Occipital lobe (tissue), 2 donors: ENCODE results near the gene IL11. TPM values are rescaled to one million over a fixed set of nuclear protein-coding genes. Genes with fewer than 3 reads are reported as not detected.
"Not testable (repeated sequence)": the region's sequence is repeated elsewhere in the genome, so short reads cannot be mapped to it uniquely, and the experiment has no call there.

Experiments
- DNase-seq: peaks from one replicate; lab custom pipeline; 2025; lab: John Stamatoyannopoulos, UW
- total RNA-seq: library from RNA; depleted of rRNA; stranded (reverse); fragments of >200 nt; gene quantifications from one replicate; pipeline ENCODE4 v1.2.3, GENCODE V29; 2014

IL11 gene
- total RNA-seq, 1 donor from 2014 or later: 0.16 TPM

DNA sequence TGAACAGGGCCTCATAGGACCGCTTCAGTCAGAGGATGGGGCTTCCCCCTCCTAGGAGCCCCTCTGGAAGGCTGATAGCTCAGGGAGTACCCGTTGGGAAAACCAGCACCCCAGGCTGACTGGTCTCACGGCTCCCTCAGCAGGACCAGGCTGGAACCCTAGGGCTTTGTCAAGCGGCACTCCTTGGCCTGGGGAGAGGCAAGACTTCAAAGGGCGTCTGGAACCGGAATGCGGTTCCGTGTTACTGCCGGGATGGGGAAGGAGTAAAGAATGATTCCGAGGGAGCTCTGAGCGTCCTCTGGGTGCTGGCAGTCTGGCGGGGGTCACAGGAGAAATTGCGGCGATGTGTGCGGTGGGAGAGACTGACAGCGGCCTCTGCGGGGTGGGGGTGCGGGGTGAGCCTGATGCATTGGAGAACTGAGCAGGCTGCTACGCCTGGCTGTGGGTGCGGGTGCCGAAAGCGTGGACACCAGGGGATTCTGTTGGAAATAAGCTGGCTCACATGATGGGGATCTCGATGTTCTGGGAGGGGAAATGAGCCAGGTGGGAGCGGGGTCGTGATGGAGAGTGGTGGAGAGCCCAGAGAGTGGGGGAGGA lies 17.6 kb downstream of the IL11 start:
- DNase-seq: no peak

DNA sequence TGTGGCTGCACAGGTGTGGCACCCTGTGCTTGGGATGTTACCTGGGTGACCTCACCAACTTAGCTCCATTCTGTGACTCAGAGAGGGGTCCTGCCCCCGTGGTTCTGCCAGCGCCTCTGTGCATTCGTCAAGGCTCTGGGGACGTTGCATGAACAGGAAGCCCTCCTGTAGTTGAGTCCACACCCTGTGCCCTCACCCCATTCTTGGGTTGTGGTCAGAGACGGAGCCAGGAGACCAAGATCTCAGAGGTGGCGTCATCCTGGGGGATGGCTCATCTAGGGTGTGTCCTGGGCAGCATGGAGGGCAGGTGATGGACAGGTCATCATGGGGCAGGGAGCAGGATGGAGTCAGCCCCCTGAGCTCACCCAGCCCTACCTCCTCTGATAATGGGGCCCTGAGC lies 18.2 kb downstream of the IL11 start:
- DNase-seq: no peak

DNA sequence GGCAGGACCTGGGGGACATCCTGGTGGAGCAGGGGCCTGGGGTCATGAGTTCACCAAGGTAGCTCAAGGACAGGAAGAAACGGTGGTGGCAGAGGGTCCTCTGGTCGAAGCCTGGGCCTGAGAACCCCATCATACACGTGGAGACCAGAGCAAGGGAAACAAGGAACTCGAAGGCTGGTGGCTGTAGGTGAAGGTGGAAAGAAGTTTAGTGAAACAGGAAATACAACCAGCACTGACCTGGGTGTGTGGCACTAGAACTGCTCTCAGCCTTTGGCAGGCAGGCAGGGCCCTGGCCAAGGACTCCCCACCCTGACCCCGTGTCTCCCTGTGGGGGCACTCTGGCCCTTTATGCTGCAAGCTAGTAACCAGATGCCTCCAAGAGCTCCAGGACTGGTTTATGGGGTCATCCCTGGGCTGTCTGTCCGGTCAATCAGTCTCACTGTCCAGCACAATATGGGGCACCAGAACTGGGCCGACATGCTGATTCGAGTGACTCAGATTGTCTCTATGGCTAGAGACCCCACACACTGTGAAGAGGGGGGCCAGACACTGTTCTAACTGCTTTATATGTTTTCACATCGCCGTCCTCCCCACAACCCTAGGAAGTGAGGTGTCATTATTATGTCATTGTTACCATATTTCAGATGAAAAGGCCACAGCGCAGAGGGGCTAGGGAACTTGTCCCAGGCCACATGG lies 19.5 kb downstream of the IL11 start:
- DNase-seq: no peak

DNA sequence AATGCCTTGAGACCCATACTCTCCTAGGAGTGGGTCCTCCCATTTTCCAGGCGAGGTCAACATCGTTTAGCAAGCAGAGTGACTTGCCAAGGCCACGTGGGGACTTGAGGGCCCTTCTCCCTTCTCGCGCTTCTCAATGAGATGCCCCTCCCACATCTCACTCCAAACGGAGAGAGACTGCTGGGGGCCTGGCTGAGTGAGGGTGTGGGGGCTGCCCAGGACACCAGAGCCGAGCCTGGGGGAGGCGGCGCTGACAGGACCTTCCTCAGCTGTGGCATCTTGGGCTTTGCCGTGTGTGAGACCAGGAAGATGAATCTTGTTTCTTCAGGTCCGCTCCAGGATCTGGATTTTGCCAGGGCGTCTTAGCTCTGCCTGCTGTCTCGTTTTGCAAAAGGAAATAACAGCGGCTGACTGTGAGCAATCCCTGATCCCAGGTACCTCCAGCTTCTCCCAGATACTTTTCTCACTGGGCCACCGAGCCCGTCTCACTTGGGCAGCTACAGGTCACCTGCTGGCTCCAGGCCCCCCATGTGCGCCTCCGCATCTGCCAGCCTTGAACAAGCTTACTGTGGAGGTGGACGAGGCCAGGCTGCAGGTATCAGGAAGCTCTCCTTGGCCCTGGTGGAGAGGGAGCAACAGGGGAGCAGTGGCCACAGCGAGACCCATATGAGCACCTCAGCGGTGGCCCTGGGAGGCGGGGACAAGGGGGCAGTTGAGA lies 21.8 kb downstream of the IL11 start:
- no peak for DNase-seq

DNA sequence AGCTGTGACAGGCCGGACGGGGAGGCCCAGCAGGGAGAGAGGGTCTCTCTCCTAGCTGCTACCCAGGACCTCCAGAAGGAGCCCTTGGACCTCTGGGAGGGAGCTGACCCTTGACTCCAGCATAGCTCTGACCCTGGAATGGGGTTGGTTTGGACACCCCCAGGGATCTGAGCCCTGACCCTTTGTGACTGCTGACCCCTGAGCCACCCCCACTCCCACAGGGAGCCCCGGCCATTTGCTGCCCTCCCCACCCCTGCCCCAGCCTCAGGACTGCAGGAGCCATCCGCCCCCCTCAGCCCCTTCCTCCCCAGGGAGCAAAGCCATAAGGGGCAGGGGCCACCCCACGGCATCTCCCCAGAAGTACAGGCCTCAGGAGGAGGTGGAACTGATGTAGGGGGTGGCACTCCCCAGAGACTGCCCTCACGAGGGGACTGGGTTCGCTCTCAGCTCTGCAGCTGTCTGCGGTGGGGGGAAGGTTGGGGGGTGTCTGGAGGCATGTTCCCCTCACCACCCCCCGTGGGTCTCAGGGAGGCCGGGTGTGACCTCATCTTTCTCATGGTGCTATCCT lies 22.7 kb downstream of the IL11 start:
- DNase-seq: no peak

DNA sequence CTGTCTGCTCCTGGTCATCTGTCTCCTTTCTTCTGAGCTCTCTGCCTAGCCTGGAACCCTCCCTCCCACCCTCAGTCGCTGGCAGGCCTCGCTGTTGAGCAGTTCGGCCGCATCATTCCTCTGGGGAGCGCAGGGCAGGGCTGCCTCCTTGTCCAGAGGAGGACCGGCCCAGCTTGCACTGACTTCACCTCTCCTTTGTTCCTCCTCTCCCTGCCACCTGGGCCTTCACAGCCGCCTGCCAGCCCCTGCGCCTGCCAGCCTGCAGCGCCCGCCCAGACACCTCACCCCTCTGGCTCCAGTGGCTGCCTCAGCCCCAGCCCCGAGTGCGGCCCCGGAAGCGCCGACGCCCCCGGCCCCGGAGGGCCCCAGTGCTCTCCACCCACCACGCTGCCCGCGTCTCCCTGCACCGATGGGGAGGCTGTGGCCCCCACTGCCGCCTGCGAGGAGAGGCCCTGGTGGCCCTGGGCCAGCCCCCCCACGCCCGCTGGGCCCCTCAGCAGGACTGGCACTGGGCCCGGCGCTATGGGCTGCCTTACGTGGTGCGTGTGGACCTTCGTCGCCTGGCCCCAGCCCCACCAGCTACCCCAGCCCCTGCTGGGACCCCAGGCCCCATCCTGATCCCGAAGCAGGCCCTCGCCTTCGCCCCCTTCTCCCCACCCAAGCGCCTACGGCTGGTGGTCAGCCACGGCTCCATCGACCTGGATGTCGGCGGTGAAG lies 23.4 kb downstream of the IL11 start:
- DNase-seq: no peak

DNA sequence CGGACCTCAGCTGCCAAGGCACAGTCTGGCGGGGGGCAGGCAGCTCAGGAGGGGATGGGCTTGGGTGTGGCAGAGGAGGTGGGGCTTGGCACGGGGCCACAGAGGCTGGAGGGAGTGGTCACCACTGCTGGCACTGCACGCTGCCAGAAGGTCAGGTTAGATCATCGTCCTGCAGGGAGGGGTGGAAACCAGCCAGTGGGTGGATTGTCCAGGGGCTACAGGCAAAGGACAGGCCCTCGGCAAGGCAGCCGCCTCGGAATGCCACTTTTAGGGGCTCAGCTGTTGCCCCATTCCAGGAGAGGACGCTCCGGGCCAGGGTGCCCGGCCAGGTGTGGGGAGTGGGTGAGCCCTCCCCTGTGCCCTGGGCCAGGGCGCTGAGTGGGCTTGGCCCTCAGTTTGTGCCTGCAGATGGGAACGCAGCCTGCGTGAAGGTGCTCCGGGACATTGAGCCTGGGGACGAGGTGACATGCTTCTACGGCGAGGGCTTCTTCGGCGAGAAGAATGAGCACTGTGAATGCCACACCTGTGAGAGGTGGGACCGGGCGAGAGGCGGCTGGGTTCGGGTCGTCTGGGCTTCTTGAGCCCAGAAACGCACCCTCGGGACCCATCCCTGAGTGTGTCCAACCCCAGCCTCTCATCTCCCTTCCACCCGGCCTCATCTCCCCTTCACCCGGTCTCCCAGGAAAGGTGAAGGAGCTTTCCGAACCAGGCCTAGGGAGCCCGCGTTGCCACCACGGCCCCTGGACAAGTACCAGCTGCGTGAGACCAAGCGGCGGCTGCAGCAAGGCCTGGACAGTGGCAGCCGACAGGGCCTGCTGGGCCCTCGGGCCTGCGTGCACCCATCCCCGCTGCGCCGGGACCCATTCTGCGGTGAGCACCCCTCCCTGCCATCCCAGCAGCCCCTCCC lies 24.2 kb downstream of the IL11 start:
- DNase-seq: no peak

DNA sequence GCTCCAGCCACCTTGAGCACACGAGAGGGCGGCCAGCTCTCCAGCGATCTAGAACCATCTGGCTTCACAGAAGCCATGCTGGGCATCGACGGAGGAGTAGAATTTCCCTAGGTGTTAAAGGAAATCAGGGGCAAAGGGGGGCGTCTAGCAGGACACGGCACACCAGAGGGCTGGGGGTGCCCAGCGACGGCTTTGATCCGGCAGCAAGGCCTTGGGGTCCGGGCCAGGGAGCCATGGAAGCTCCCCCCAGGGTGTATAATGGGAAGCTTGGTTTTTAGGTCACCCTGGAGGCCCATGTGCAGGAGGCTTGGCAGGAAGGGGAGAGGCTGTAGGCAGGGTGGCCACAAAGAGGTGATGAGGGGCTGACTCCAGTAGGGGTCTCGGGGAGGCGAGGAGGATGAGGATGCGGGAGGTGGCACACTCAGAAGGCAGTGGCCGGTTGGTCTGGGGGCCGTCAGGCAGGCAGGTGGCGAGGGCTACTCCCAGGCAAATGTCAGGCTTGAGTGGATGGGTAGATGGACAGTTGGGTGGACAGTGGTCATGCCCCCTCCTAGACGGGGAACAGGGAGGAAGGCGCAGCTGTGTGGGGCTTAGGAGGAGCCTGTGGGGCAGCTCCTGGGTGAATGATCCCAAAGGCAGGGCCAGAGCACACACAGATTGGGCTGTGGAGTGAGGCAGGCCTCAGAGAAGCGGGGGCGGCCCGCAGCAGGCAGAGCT lies 25.0 kb downstream of the IL11 start:
- DNase-seq: no peak

DNA sequence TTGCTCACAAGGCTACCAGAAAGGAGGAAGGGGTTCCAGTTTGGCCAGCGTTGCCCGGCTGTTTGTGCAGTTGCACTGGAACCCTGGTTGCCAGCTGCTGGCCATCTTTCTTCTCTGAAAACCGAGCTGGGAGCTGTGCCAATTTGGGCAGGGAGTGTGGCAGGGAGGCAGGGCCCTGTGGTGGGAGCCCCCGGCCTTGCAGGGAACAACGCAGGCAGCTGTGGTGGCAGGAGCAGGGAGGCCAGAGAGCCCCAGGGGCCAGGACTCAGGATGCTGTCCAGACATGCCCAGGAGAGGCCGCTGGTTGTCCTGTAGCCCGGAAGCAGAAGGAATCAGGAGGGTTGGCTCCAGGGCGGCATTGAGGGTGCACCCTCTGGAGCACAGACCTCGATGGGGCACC lies 25.8 kb downstream of the IL11 start:
- DNase-seq: peak; percentile 35

DNA sequence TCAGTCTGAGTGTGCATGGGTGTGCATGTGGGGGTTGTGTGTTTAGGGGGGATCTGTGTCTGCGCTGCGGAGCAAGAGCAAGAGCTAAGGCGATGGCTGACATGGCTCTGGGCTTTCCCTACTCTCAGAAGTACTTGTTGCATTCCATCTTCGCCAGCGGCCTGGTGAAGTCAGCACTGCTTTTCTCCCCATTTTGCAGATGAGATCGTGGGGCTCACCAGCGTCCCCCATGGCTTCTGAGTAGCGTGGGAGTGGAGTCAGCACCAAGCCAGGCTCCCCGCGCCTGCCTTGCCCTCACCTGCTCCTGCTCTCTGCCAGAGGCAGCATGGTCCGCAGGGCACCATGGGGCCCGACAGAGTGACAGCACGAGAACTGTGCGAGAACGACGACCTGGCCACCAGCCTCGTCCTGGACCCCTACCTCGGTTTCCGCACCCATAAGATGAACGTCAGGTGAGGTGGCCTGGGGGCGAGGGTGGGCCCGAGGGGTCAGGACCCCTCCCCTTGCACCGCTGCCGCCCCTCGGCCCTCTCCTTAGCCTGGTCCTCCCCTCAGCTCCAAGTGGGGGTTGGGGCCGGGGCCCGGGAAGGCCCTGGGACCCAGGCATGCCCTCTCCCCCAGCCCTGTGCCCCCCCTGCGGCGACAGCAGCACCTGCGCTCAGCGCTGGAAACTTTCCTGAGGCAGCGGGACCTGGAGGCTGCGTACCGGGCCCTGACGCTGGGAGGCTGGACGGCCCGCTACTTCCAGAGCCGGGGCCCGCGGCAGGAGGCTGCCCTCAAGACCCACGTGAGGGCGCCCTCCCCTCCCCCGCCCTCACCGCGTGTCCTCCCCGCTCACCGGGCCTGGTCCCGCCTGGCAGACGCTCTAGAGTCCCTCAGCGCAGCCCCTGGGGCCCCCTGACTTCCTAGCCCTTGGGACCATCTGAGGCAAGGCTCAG lies 28.4 kb downstream of the IL11 start:
- no peak for DNase-seq

DNA sequence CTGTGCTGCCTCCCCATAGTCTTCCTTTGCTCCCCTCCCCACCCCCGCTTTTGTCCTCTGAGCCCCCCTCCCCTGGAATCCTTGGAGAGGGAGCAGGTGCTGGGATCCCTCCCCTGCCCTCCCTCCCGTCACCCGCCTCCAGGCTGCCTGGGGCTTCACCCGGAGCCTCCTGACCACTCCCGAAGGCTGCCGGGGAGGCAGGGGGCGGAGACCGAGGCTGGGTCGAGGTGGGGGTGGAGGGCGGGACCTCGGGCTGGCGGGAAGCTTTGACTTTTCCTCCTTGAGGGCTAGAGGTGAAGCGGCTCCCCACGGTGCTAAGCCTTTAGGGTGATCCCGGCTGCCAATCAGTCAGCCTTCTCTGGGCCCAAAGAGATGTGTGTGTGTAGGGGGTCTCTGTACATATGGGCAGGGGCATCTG lies 29.1 kb downstream of the IL11 start:
- DNase-seq: peak; percentile 9

DNA sequence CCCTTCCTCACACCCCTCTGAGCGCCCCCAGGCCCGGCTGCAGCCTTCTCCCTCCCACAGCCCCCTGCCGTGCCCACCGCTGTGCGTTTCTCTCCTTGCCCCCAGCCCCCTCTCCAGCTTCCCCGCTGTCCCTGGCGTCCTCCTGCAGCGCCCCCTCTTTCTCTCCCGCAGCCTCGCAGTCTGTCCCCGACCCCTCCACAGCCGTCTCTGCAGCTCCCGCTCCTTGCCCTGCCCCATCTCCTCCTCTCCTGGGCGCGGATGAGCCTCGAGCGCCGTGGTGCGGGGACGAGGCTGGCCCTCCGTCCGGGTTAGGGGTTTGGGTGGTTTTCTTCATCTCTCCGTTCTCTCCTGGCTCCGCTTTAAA lies 29.5 kb downstream of the IL11 start:
- no peak for DNase-seq

DNA sequence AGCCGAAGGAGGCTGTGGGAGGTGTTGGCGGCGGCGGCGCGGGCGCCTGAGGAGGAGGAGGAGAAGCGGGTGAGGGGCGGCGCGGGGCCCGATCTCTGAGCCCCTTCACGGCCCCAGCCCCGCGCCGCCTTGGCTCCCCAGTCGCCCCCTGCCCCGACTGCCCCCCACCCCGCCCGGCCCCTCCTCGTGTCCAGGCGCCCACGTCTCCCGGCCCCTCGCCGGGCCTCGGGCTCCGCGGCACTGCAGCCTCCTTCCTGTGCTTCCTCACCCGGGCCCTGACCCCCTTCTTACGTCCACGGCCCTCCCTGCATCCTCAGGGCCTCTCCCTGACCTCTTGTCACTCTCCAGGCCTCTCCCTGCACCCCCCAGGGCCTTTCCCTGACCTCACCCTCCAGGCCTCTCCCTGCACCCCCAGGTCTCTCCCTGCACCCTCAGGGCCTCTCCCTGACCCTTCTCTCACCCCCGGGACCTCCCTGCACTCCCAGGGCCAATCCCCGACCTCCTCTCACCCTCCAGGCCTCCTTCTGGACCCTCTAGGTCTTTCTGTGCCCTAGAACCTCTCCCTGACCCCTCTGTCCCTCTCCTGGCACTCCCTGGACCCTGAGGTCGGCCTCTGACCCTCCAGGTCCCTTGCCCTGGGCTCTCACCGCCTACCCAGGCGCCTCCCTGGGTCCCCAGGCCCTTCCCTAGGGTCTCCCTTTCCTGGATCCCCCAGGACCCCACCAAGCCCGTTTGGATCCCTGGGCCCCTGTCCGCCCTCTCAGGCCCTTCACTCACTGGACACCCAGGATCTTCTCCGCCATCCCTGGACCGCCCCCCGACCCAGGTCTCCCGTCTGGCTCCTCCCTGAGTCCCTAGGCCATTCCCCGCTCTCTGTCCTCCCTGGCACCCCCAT lies 30.1 kb downstream of the IL11 start:
- no peak for DNase-seq

DNA sequence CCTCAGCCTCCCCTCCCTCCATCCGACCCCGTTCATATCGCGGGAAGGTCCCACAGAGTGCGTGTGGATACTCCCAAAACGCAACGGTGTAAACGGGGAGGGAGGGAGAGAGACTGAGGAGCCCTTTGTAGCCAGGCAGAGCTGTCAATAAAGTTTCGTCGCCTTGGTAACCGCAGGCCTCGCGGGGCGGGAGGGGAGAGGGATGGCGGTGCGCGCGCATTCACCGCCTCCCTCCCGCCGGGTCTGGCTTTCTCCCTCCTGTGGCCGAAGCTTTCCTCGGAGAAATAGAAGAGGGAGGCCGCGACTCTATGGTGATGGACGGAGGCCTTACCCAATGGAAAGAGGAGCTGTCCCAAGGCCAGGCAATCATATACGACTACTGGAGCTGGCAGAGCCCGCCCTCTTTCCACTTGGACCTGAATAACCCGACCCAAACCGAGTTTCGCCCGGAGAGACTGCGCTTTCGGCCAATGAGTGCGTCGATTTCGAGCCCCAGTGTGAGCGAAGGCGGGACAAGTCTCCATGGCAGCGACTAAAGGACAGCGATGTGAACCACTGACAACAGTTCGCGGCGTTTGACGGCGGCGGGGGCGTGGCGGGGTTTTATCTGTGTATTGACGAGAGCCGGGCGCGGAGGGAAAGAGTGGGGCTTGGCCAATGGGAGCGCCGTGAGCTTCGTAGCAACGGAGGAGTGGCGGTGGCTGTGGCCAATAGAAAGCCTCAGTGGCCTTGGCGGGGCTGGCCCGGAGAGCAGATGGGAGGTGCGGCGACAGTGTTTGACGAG lies 31.0 kb downstream of the IL11 start, which contains the start of gene KMT5C:
KMT5C (plus strand) TSS at position 772 of the 784 bp plus-strand sequence. CDS start 2,061 bp downstream, outside the sequence.
- DNase-seq: peak; percentile 100

DNA sequence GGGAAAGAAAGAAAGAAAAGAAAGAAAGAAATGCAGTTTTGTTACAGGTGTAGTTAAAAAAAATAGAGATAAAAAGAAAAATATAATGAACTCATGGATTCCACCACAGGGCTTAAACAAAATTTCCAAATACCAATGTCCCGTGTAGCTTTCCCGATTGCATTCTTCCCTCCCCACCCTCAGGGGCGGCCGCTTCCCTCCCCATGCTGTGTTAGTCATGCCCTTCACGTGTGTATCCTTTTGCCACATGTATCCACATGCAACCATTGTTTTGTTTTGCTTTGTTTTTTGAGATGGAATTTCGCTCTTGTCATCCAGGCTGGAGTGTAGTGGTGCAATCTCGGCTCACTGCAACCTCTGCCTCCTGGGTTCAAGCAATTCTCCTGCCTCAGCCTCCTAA lies 34.2 kb downstream of the IL11 start:
- no peak for DNase-seq

DNA sequence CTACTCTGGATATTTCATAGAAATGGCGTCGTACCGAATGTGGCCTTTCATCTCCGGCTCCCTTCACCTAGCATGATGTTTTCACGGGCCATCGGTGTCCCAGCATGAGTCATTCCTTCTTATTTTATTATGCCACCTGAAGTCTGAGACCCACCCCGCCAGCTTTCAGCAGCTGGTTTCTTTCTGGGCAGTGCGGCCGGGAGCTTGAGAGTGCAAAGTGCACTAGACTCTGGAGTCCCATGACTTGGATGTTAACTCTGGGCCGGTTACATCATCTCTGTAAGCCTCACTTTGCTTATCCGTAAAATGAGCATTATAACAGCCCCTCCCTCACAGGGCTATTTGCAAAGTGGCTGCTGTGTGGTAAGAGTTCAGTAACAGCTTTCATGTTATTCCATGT lies 36.4 kb downstream of the IL11 start:
- DNase-seq: no peak

DNA sequence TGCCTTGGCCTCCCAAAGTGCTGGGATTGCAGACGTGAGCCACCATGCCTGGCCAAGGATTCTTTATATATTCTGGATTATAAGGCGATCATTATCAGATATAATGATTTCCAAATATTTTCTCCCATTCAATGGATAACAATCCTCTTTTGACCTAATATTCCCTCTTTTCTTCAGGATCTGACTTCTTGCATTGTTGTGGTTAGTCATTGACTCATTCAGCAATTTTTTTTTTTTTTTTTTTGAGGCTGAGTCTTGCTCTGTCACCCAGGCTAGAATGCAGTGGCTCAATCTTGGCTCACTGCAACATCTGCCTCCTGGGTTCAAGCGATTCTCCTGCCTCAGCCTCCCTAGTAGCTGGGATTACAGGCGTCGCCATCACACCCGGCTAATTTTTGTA lies 40.5 kb downstream of the IL11 start:
- not testable (repeated sequence) for DNase-seq
